Nephron (organoid): ENCODE data around the gene ALPK3.

Source experiments
- H3K27ac Mint-ChIP-seq, 3 experiments: 2 replicates each; pipeline ENCODE4 v1.8.0; 2020; ENCODE audit warnings: mixed read lengths in 3 of 3, mild to moderate bottlenecking in 2 of 3, moderate library complexity in 1 of 3
- H3K27me3 Mint-ChIP-seq: 2 replicates; pipeline ENCODE4 v1.8.0; 2021; ENCODE audit warnings: low read depth, mild to moderate bottlenecking, moderate library complexity, mixed read lengths
- H3K36me3 Mint-ChIP-seq: 2 replicates; pipeline ENCODE4 v1.8.0; 2020; ENCODE audit warnings: low read depth, mixed read lengths
- H3K4me1 Mint-ChIP-seq: 2 replicates; pipeline ENCODE4 v1.8.0; 2020; ENCODE audit warnings: mixed read lengths
- H3K4me3 Mint-ChIP-seq, 3 experiments: 2 replicates each; pipeline ENCODE4 v1.8.0; 2020; ENCODE audit warnings: mild to moderate bottlenecking in 3 of 3, mixed read lengths in 3 of 3, moderate library complexity in 2 of 3
- H3K9me3 Mint-ChIP-seq: 2 replicates; pipeline ENCODE4 v1.8.0; 2020; ENCODE audit warnings: mixed read lengths
- TF ChIP-seq, protein P1 (sequence below), 3 experiments: fragments of 200-600 bp; sonication (generic); IDR thresholded peaks; one replicate each; pipeline ENCODE4 v1.5.0; 2021; ENCODE audit warnings: antibody characterized with exemption in 3 of 3; ENCODE audit not compliant: unreplicated experiment in 3 of 3

ALPK3 gene

DNA sequence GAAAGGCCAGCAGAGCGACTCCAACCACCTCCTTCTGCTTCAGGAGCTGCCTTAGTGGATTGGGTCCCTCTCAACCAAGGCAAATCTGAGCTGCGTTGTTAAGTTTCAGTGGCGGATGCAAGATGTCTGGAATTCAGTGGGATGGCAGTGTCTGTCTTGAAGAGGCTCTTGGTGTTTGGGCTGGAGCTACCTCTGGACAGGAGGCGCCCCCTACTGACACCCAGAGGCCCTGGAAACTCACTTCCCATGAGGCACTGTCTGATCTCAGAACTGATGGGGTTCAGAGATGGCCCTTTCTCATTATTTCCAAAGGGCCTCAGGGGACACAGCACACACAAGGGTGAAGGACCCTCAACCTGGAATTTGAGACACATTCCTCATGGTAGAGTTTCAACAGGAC is 61.3 kb downstream of the ALPK3 start:
- Mint-ChIP-seq H3K36me3 (no peaks in the 10 kb centered on the region), H3K9me3 (no peaks in the 10 kb centered on the region), H3K4me1 (peaks cover 14% of the 10 kb centered on the region), H3K27me3 (peaks cover 6% of the 10 kb centered on the region), H3K27ac (no peak overlapping the region), H3K4me3 (no peak overlapping the region)
- TF ChIP-seq, protein P1, sequence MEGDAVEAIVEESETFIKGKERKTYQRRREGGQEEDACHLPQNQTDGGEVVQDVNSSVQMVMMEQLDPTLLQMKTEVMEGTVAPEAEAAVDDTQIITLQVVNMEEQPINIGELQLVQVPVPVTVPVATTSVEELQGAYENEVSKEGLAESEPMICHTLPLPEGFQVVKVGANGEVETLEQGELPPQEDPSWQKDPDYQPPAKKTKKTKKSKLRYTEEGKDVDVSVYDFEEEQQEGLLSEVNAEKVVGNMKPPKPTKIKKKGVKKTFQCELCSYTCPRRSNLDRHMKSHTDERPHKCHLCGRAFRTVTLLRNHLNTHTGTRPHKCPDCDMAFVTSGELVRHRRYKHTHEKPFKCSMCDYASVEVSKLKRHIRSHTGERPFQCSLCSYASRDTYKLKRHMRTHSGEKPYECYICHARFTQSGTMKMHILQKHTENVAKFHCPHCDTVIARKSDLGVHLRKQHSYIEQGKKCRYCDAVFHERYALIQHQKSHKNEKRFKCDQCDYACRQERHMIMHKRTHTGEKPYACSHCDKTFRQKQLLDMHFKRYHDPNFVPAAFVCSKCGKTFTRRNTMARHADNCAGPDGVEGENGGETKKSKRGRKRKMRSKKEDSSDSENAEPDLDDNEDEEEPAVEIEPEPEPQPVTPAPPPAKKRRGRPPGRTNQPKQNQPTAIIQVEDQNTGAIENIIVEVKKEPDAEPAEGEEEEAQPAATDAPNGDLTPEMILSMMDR (IDR thresholded peaks at IDR 0.05; ENCODE audit: unreplicated experiment in 3 of 3) = peak; percentile 35 to 51 (median 39)

GRCh38 chr15:84879088-84879780 is 62.1 kb downstream of the ALPK3 start:
- TF ChIP-seq, protein P1 (IDR thresholded peaks at IDR 0.05; ENCODE audit: unreplicated experiment in 3 of 3) = no peak
- peaks cover 14% of the 10 kb centered on the region for H3K4me1 Mint-ChIP-seq
- no peaks in the 10 kb centered on the region for H3K36me3 Mint-ChIP-seq
- peak overlapping the region in 2 of 3 experiments; percentile 16 to 57 for H3K27ac Mint-ChIP-seq
- no peak overlapping the region for H3K4me3 Mint-ChIP-seq
- no peaks in the 10 kb centered on the region for H3K9me3 Mint-ChIP-seq
- peaks cover 6% of the 10 kb centered on the region for H3K27me3 Mint-ChIP-seq

GRCh38 chr15:84880007-84880406 is 62.9 kb downstream of the ALPK3 start:
- Mint-ChIP-seq H3K27me3 (peaks cover 6% of the 10 kb centered on the region), H3K27ac (peak overlapping the region in 2 of 3 experiments; percentile 16 to 57), H3K36me3 (no peaks in the 10 kb centered on the region), H3K4me3 (no peak overlapping the region), H3K9me3 (no peaks in the 10 kb centered on the region), H3K4me1 (peaks cover 15% of the 10 kb centered on the region)
- TF ChIP-seq, protein P1 (IDR thresholded peaks at IDR 0.05; ENCODE audit: unreplicated experiment in 3 of 3) = no peak

GRCh38 chr15:84880822-84881519 is 63.8 kb downstream of the ALPK3 start:
- H3K36me3 Mint-ChIP-seq = no peaks in the 10 kb centered on the region
- no peak overlapping the region for H3K4me3 Mint-ChIP-seq
- H3K27ac Mint-ChIP-seq = no peak overlapping the region
- TF ChIP-seq, protein P1 (IDR thresholded peaks at IDR 0.05; ENCODE audit: unreplicated experiment in 3 of 3) = no peak
- peaks cover 16% of the 10 kb centered on the region for H3K4me1 Mint-ChIP-seq
- no peaks in the 10 kb centered on the region for H3K9me3 Mint-ChIP-seq
- peaks cover 6% of the 10 kb centered on the region for H3K27me3 Mint-ChIP-seq

DNA sequence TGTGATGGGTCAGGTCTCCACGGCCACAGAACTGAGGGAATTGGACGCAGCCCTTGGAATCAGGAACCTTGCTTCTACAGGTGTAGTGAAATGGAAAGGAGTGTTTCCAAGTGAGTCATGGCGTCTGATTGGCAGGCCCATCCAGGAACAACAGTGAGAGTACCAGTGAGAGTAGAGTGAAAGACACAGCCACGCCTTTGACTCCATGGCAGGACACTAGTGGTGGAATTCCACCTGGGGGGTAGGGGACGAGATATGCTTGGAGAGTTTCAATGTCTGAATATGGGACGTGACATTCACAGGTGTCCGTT is 64.3 kb downstream of the ALPK3 start:
- Mint-ChIP-seq H3K4me3 (no peak overlapping the region), H3K9me3 (no peaks in the 10 kb centered on the region), H3K27me3 (peaks cover 8% of the 10 kb centered on the region), H3K36me3 (no peaks in the 10 kb centered on the region), H3K27ac (no peak overlapping the region), H3K4me1 (peaks cover 19% of the 10 kb centered on the region)
- TF ChIP-seq, protein P1 (IDR thresholded peaks at IDR 0.05; ENCODE audit: unreplicated experiment in 3 of 3) = no peak

GRCh38 chr15:84883466-84883865 is 66.3 kb downstream of the ALPK3 start:
- TF ChIP-seq, protein P1 (IDR thresholded peaks at IDR 0.05; ENCODE audit: unreplicated experiment in 3 of 3) = no peak
- Mint-ChIP-seq H3K27ac (peak overlapping the region; percentile 9 to 55 (median 34)), H3K27me3 (peaks cover 14% of the 10 kb centered on the region), H3K4me1 (peaks cover 28% of the 10 kb centered on the region), H3K4me3 (no peak overlapping the region), H3K9me3 (no peaks in the 10 kb centered on the region), H3K36me3 (no peaks in the 10 kb centered on the region)
